Tibial artery (tissue), 4 donors: ENCODE data around the gene PIN1.
"Not testable (repeated sequence)": the region's sequence is repeated elsewhere in the genome, so short reads cannot be mapped to it uniquely, and the experiment has no call there.

Source experiments
- DNase-seq, 2 donors: peaks; one replicate each; pipeline ENCODE4 v3.0.0-alpha.2; 2019
- H3K27ac ChIP-seq, 2 donors: fragments of 200-600 bp; sonication (generic) in 1 of 2; 1 replicate in 1 of 2; 2 replicates in 1 of 2; pipeline ENCODE4 v1.5.1; 2018 to 2019; ENCODE audit warnings: mild to moderate bottlenecking in 1 of 2
- H3K27me3 ChIP-seq, 2 donors: fragments of 200-600 bp; sonication (generic) in 1 of 2; one replicate each; pipeline versions ENCODE4 v1.5.1 to v1.6.0; 2016 to 2019
- H3K36me3 ChIP-seq, 3 donors: fragments of 200-600 bp; sonication (generic) in 2 of 3; one replicate each; pipeline ENCODE4 v1.5.1; 2016 to 2019; ENCODE audit warnings: mild to moderate bottlenecking in 2 of 3
- H3K4me1 ChIP-seq, 4 donors: fragments of 200-600 bp; sonication (generic) in 2 of 4; 1 replicate in 3 of 4; 2 replicates in 1 of 4; pipeline ENCODE4 v1.5.1; 2016 to 2019
- H3K4me3 ChIP-seq, 2 donors: fragments of 200-600 bp; sonication (generic) in 1 of 2; 1 replicate in 1 of 2; 2 replicates in 1 of 2; pipeline ENCODE4 v1.5.1; 2018 to 2019; ENCODE audit warnings: mild to moderate bottlenecking in 2 of 2
- H3K9me3 ChIP-seq, 3 donors: fragments of 200-600 bp; sonication (generic) in 1 of 3; one replicate each; pipeline ENCODE4 v1.5.1; 2016 to 2019
- CTCF ChIP-seq, 2 experiments: fragments of 200-600 bp in 1 of 2; fragments of 450-650 bp in 1 of 2; IDR thresholded peaks; one replicate each; pipeline ENCODE4 v1.5.1; 2017 to 2019; ENCODE audit warnings: antibody characterized with exemption in 2 of 2, mild to moderate bottlenecking in 1 of 2, moderate library complexity in 1 of 2
- intact Hi-C: fragments of 100-400 bp; cut with DNase I; formaldehyde crosslinking; loops from one replicate; pipeline ENCODE4 v1.15.0; 2023; ENCODE audit warnings: low total_unique reads

PIN1 gene

GRCh38 chr19:9789066-9789465 is 46.1 kb upstream of the PIN1 start:
- Histone ChIP-seq H3K4me3 (no peak overlapping the region), H3K27me3 (no peaks in the 10 kb centered on the region), H3K9me3 (no peaks in the 10 kb centered on the region), H3K4me1 (peaks cover 0 to 23% (median 13%) of the 10 kb centered on the region in 4 donors), H3K27ac (no peak overlapping the region), H3K36me3 (no peaks in the 10 kb centered on the region)
- intact Hi-C loops: loop anchor here (10.0 kb wide), 1 partner anchor 204 kb away; the partner anchor contains the start of gene ZNF121
- DNase-seq: no peak
- no peak for TF ChIP-seq CTCF (IDR thresholded peaks at IDR 0.05)

GRCh38 chr19:9789579-9789978 is 45.5 kb upstream of the PIN1 start:
- not testable (repeated sequence) for H3K36me3 ChIP-seq, H3K9me3 ChIP-seq, H3K27ac ChIP-seq, DNase-seq, H3K4me3 ChIP-seq, H3K27me3 ChIP-seq
- H3K4me1 ChIP-seq: peaks cover 0 to 17% (median 10%) of the 10 kb centered on the region in 4 donors
- intact Hi-C loops: loop anchor here (10.0 kb wide), 1 partner anchor 205 kb away; the partner anchor contains the start of gene ZNF121

- Histone ChIP-seq H3K4me3 (peak overlapping the region; percentile 62 to 68), H3K27ac (peak overlapping the region; percentile 89 to 97), H3K4me1 (peaks cover 0 to 15% (median 8%) of the 10 kb centered on the region in 4 donors)
- H3K9me3 ChIP-seq, DNase-seq, H3K36me3 ChIP-seq, H3K27me3 ChIP-seq: not testable (repeated sequence)
- intact Hi-C loops: loop anchor here (5.0 kb wide), 1 partner anchor 479 kb away; no protein-coding TSS in a partner anchor
Observed at GRCh38 chr19:9791073-9791367, 44.1 kb upstream of the PIN1 start.

- peak overlapping the region; percentile 89 to 97 for H3K27ac ChIP-seq
- TF ChIP-seq CTCF (IDR thresholded peaks at IDR 0.05): no peak
- no peaks in the 10 kb centered on the region for H3K27me3 ChIP-seq
- DNase-seq: peak; percentile 98
- intact Hi-C loops: loop anchor here (2.0 to 5.0 kb wide), 2 partner anchors 25 to 479 kb away; no protein-coding TSS in a partner anchor
- no peaks in the 10 kb centered on the region for H3K36me3 ChIP-seq
- peak overlapping the region; percentile 62 to 68 for H3K4me3 ChIP-seq
- H3K4me1 ChIP-seq: peaks cover 0 to 10% (median 4%) of the 10 kb centered on the region in 4 donors
- no peaks in the 10 kb centered on the region for H3K9me3 ChIP-seq
Observed at GRCh38 chr19:9791552-9792205, 43.4 kb upstream of the PIN1 start.

GRCh38 chr19:9792206-9793070 is 42.7 kb upstream of the PIN1 start:
- Histone ChIP-seq H3K36me3 (no peaks in the 10 kb centered on the region), H3K4me3 (peak overlapping the region; percentile 62 to 68), H3K9me3 (no peaks in the 10 kb centered on the region), H3K27ac (peak overlapping the region; percentile 89 to 97), H3K4me1 (peaks cover 0 to 10% (median 3%) of the 10 kb centered on the region in 4 donors), H3K27me3 (no peaks in the 10 kb centered on the region)
- TF ChIP-seq CTCF (IDR thresholded peaks at IDR 0.05): no peak
- intact Hi-C loops: loop anchor here (2.0 to 5.0 kb wide), 2 partner anchors 24 to 480 kb away; no protein-coding TSS in a partner anchor
- peak; percentile 97 to 98 for DNase-seq

- intact Hi-C loops: loop anchor here (2.0 to 5.0 kb wide), 2 partner anchors 24 to 481 kb away; no protein-coding TSS in a partner anchor
- no peaks in the 10 kb centered on the region for H3K36me3 ChIP-seq
- peaks cover 0 to 10% (median 3%) of the 10 kb centered on the region in 4 donors for H3K4me1 ChIP-seq
- TF ChIP-seq CTCF (IDR thresholded peaks at IDR 0.05): no peak
- peak overlapping the region; percentile 62 to 68 for H3K4me3 ChIP-seq
- H3K27ac ChIP-seq: peak overlapping the region; percentile 89 to 97
- no peaks in the 10 kb centered on the region for H3K27me3 ChIP-seq
- DNase-seq: peak in 1 of 2 donors; percentile 59
- no peaks in the 10 kb centered on the region for H3K9me3 ChIP-seq
Observed at GRCh38 chr19:9793071-9793591, 42.0 kb upstream of the PIN1 start.
